ENCODE results near the gene ANXA10. TPM values are rescaled to one million over a fixed set of nuclear protein-coding genes. Genes with fewer than 3 reads are reported as not detected.
"Not testable (repeated sequence)": the region's sequence is repeated elsewhere in the genome, so short reads cannot be mapped to it uniquely, and the experiment has no call there.

The ANXA10 gene
- total RNA-seq, 2 donors from 2014 or later = 4.3 TPM; not detected in 1

DNA sequence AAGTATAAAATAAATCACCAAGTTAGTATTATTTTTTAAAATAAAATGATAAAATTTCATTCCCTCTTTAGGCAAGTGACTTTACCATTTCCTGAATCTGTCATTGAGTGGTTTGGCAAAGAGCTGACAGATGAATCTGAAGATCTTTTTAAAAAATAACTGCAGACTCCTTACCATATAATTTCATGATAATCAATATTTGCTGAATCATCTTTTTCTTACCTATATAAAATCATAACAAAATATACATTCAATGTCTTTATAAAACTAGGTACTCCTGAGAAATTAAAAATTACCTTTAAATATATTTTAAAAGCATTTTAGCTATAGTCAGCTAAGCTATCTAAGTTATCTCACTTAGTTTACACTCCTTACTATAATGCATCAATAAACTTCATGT, 17.2 kb downstream of the ANXA10 start:
- Histone ChIP-seq H3K4me1 (ENCODE audit: control insufficient read depth in 1 of 2, low read depth in 2 of 2) (no peaks in the 10 kb centered on the region), H3K36me3 (no peaks in the 10 kb centered on the region), H3K27ac (no peak overlapping the region), H3K9me3 (no peaks in the 10 kb centered on the region), H3K27me3 (replicated peaks; ENCODE audit: insufficient read depth) (no peaks in the 10 kb centered on the region), H3K4me3 (no peak overlapping the region)
- DNase-seq (ENCODE audit: low spot score) = no peak
- ATAC-seq (ENCODE audit: insufficient number of reproducible peaks, low FRiP score, low read depth) = no peak
- TF ChIP-seq, protein P1, sequence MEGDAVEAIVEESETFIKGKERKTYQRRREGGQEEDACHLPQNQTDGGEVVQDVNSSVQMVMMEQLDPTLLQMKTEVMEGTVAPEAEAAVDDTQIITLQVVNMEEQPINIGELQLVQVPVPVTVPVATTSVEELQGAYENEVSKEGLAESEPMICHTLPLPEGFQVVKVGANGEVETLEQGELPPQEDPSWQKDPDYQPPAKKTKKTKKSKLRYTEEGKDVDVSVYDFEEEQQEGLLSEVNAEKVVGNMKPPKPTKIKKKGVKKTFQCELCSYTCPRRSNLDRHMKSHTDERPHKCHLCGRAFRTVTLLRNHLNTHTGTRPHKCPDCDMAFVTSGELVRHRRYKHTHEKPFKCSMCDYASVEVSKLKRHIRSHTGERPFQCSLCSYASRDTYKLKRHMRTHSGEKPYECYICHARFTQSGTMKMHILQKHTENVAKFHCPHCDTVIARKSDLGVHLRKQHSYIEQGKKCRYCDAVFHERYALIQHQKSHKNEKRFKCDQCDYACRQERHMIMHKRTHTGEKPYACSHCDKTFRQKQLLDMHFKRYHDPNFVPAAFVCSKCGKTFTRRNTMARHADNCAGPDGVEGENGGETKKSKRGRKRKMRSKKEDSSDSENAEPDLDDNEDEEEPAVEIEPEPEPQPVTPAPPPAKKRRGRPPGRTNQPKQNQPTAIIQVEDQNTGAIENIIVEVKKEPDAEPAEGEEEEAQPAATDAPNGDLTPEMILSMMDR (IDR thresholded peaks at IDR 0.05) = no peak

DNA sequence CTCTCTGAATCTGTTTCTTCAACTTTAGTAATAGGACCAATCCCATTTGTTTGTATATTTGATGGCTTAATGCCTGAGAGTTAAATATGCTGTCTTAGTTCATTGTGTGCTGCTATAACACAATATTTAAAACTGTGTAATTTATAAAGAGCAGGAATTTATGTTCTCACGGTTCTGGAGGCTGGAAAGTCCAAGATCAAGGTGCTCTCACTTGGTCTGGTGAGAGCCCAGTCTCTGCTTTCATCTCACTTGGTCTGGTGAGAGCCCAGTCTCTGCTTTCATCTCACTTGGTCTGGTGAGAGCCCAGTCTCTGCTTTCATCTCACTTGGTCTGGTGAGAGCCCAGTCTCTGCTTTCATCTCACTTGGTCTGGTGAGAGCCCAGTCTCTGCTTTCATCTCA, 20.7 kb downstream of the ANXA10 start:
- ATAC-seq (ENCODE audit: insufficient number of reproducible peaks, low FRiP score, low read depth); H3K9me3 ChIP-seq; H3K27me3 ChIP-seq (replicated peaks; ENCODE audit: insufficient read depth); DNase-seq (ENCODE audit: low spot score); H3K36me3 ChIP-seq; H3K27ac ChIP-seq; H3K4me3 ChIP-seq; H3K4me1 ChIP-seq (ENCODE audit: control insufficient read depth in 1 of 2, low read depth in 2 of 2): not testable (repeated sequence)

DNA sequence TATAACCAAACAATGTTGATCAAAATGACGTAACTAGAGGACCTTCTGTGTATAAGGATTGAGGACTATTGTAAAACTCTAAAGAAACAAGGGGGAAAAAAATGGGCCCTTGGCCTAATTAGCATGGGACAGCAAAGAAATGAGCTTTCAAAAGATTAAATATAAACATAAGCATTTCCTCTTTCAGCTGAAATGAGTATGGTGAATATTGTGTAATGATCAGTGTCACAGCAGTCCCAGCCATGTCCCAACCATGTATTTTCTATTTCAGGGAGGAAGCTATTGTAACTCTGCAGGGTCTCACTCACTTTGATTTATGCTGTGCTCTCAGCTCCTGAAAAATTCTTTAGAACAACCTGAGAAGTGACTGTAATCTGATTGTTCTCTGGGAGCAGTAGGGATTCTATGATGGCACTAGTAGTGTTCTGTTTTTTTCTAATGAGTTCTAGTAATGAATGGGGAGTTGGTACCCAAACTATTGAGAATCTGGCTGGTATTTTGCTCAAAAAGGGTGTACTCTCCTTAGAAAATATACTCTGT, 25.8 kb downstream of the ANXA10 start:
- Histone ChIP-seq H3K4me3 (no peak overlapping the region), H3K4me1 (ENCODE audit: control insufficient read depth in 1 of 2, low read depth in 2 of 2) (no peaks in the 10 kb centered on the region), H3K9me3 (no peaks in the 10 kb centered on the region), H3K27me3 (replicated peaks; ENCODE audit: insufficient read depth) (no peaks in the 10 kb centered on the region), H3K36me3 (no peaks in the 10 kb centered on the region), H3K27ac (no peak overlapping the region)
- no peak for DNase-seq (ENCODE audit: low spot score)
- no peak for ATAC-seq (ENCODE audit: insufficient number of reproducible peaks, low FRiP score, low read depth)
- TF ChIP-seq, protein P1 (IDR thresholded peaks at IDR 0.05) = no peak

DNA sequence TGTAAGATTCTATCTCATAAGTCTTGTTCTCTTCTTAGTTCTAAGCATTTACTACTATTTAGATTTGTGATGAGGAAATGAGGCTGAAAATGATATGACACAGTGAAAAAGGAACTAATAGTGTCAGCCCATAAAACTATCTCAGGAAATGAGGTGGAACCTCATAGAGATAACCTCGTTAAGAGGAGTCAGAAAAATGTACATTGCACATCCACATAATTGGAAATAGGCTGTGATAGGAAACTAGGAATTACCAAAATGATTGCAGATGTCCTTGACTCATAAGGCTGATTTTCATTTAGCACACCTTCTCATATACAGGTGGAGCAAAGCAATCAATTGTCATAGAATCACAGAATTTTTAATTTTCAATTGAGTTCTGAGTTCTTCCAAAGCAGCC, 26.8 kb downstream of the ANXA10 start:
- no peaks in the 10 kb centered on the region for H3K9me3 ChIP-seq
- H3K27ac ChIP-seq = no peak overlapping the region
- DNase-seq (ENCODE audit: low spot score) = no peak
- H3K4me1 ChIP-seq (ENCODE audit: control insufficient read depth in 1 of 2, low read depth in 2 of 2) = no peaks in the 10 kb centered on the region
- H3K36me3 ChIP-seq = no peaks in the 10 kb centered on the region
- H3K27me3 ChIP-seq (replicated peaks; ENCODE audit: insufficient read depth) = no peaks in the 10 kb centered on the region
- no peak overlapping the region for H3K4me3 ChIP-seq
- TF ChIP-seq, protein P1 (IDR thresholded peaks at IDR 0.05) = no peak
- no peak for ATAC-seq (ENCODE audit: insufficient number of reproducible peaks, low FRiP score, low read depth)

DNA sequence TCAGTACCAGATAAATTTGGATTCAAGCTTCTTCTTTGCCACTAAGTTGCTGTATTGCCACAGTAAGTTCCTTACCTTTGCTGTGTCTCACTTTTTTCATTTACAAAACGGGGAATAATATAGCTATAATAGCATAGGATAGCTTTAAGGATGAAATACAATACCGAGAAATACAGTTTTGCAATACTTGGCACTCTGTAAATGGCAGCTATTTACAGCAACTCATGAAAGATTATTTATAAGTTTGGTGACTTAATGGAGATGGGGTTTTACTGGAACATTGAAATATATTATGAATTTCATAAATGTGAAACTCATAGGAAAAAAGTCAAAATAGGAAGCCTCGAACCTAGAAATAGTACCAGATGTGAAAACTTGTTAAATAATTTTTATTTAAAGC, 27.6 kb downstream of the ANXA10 start:
- Histone ChIP-seq H3K9me3 (no peaks in the 10 kb centered on the region), H3K27ac (no peak overlapping the region), H3K4me3 (no peak overlapping the region), H3K4me1 (ENCODE audit: control insufficient read depth in 1 of 2, low read depth in 2 of 2) (no peaks in the 10 kb centered on the region), H3K27me3 (replicated peaks; ENCODE audit: insufficient read depth) (no peaks in the 10 kb centered on the region), H3K36me3 (no peaks in the 10 kb centered on the region)
- DNase-seq (ENCODE audit: low spot score) (no peak), ATAC-seq (ENCODE audit: insufficient number of reproducible peaks, low FRiP score, low read depth) (no peak)
- TF ChIP-seq, protein P1 (IDR thresholded peaks at IDR 0.05) = no peak

DNA sequence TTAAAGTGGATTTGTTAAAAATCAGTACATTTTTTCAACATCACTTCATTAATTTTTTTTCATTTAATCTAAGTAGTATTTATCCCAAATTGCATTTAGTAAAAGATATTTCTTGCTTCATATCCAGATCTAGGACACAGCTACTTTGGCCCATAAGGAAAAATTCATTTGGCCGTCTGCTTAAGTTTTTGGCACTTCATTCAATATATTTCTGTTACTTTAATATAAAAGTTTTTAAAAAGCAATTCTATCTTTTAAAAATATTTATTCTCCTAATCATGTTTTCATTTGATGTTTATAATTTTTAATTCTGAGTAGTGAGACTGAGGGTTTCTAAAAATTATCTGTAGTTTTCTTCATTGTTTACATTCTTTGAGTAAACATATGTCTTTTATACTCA, 28.5 kb downstream of the ANXA10 start:
- no peak overlapping the region for H3K4me3 ChIP-seq
- TF ChIP-seq, protein P1 (IDR thresholded peaks at IDR 0.05) = no peak
- DNase-seq (ENCODE audit: low spot score) = no peak
- no peak for ATAC-seq (ENCODE audit: insufficient number of reproducible peaks, low FRiP score, low read depth)
- H3K4me1 ChIP-seq (ENCODE audit: control insufficient read depth in 1 of 2, low read depth in 2 of 2) = no peaks in the 10 kb centered on the region
- no peaks in the 10 kb centered on the region for H3K27me3 ChIP-seq (replicated peaks; ENCODE audit: insufficient read depth)
- no peaks in the 10 kb centered on the region for H3K9me3 ChIP-seq
- H3K27ac ChIP-seq = no peak overlapping the region
- H3K36me3 ChIP-seq = no peaks in the 10 kb centered on the region

Data from thoracic aorta (tissue), 2 donors.